Natural killer cell (primary cell): ENCODE data around the gene BRF1. TPM values are rescaled to one million over a fixed set of nuclear protein-coding genes. Genes with fewer than 3 reads are reported as not detected.

Source experiments
- ATAC-seq, 3 donors: fragments of 150-1000 bp in 2 of 3; fragments of 200-7000 bp in 1 of 3; cut with Tn5 transposase; 1 replicate in 1 of 3; 2 replicates in 2 of 3; pipeline ENCODE4 v1.10.0; 2021; ENCODE audit warnings: mild to moderate bottlenecking in 2 of 3, moderate library complexity in 2 of 3
- DNase-seq, 2 donors: peaks; one replicate each; pipeline versions ENCODE4 v3.0.0 to v3.0.0-alpha.2; 2013 to 2021; ENCODE audit warnings: mixed read lengths in 1 of 2
- H3K27ac ChIP-seq: one replicate; pipeline ENCODE4 v1.5.1; 2013; ENCODE audit warnings: mild to moderate bottlenecking, low read length
- H3K27me3 ChIP-seq: one replicate; pipeline ENCODE4 v1.6.1; 2013; ENCODE audit warnings: low read length; ENCODE audit not compliant: control insufficient read depth, insufficient read depth
- H3K36me3 ChIP-seq: one replicate; pipeline ENCODE4 v1.6.1; 2013; ENCODE audit warnings: low read length; ENCODE audit not compliant: control insufficient read depth, insufficient read depth
- H3K4me1 ChIP-seq: one replicate; pipeline ENCODE4 v1.6.1; 2013; ENCODE audit warnings: low read length; ENCODE audit not compliant: control insufficient read depth, insufficient read depth
- H3K4me3 ChIP-seq: one replicate; pipeline ENCODE4 v1.5.1; 2013; ENCODE audit warnings: low read length
- H3K9me3 ChIP-seq: one replicate; pipeline ENCODE4 v1.6.1; 2013; ENCODE audit warnings: low read length; ENCODE audit not compliant: control insufficient read depth, insufficient read depth
- H3K27ac Mint-ChIP-seq, 2 donors: one replicate each; pipeline ENCODE4 v1.8.0; 2022; ENCODE audit warnings: mild to moderate bottlenecking in 2 of 2, mixed read lengths in 2 of 2, moderate library complexity in 1 of 2
- H3K27me3 Mint-ChIP-seq, 2 donors: one replicate each; pipeline ENCODE4 v1.8.0; 2022; ENCODE audit warnings: low read depth in 2 of 2, mixed read lengths in 2 of 2
- H3K36me3 Mint-ChIP-seq: one replicate; pipeline ENCODE4 v1.8.0; 2022; ENCODE audit warnings: mixed read lengths
- H3K4me1 Mint-ChIP-seq, 2 donors: one replicate each; pipeline ENCODE4 v1.8.0; 2022; ENCODE audit warnings: mixed read lengths in 2 of 2
- H3K4me3 Mint-ChIP-seq: one replicate; pipeline ENCODE4 v1.8.0; 2022; ENCODE audit warnings: mild to moderate bottlenecking, moderate library complexity, mixed read lengths
- H3K9me3 Mint-ChIP-seq, 2 donors: one replicate each; pipeline ENCODE4 v1.8.0; 2022; ENCODE audit warnings: mixed read lengths in 2 of 2
- WGBS: methylation state at CpG from one replicate; pipeline ENCODE4 v1.1.7; 2013; ENCODE audit warnings: missing lambda C conversion rate; ENCODE audit not compliant: insufficient coverage; 5-methylcytosine and 5-hydroxymethylcytosine counted together
- intact Hi-C: fragments of 100-400 bp; cut with micrococcal nuclease; formaldehyde crosslinking; loops from one replicate; pipeline ENCODE4 v1.14.2; 2022
- total RNA-seq, 4 donors: library from RNA; stranded (reverse); fragments of 120-200 nt in 1 of 4; gene quantifications; one replicate each; pipeline versions ENCODE4 v1.2.3 to v1.2.4, GENCODE V29; 2013 to 2022
- TF ChIP-seq, protein P1 (sequence below): fragments of 200-600 bp; IDR thresholded peaks from one replicate; pipeline ENCODE4 v1.8.0; 2022; ENCODE audit warnings: antibody characterized with exemption

BRF1 gene, protein sequence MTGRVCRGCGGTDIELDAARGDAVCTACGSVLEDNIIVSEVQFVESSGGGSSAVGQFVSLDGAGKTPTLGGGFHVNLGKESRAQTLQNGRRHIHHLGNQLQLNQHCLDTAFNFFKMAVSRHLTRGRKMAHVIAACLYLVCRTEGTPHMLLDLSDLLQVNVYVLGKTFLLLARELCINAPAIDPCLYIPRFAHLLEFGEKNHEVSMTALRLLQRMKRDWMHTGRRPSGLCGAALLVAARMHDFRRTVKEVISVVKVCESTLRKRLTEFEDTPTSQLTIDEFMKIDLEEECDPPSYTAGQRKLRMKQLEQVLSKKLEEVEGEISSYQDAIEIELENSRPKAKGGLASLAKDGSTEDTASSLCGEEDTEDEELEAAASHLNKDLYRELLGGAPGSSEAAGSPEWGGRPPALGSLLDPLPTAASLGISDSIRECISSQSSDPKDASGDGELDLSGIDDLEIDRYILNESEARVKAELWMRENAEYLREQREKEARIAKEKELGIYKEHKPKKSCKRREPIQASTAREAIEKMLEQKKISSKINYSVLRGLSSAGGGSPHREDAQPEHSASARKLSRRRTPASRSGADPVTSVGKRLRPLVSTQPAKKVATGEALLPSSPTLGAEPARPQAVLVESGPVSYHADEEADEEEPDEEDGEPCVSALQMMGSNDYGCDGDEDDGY
- 10 to 100 TPM; 82.4 to 92.7 (median 87.4) TPM for total RNA-seq
- 36.5 TPM for total RNA-seq (2013)

DNA sequence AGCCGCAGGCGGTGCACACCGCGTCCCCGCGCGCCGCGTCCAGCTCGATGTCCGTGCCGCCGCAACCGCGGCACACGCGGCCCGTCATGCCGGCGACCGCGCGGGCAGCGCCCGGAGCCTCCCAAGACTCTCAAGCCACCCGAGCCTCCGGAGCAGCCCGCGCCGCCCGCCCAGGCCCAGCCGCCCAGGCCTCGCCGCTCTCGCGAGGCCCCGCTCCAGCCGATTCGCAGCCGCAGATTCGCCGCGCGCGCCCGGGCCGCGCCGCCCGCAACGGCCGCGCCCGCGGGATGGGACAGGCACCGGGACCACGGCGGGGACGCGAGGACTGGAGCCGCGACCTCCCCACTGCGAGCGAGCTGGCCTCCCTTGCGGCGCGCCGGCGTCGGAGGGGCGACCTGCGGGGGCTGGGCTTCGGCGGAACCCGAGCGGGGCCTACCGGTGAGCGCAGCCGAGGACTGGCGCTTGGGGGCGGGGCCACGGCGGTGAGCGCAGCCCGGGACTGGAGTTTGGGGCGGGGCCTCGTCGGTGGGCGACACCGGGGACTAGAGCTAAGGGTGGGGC, at the start of gene BRF1:
TSS of gene BRF1 (minus strand) at position 460 of the 561 bp plus-strand sequence. CDS start at position 88, 372 bp downstream.
- Histone ChIP-seq H3K27me3 (no peaks in the 10 kb centered on the region), H3K9me3 (no peaks in the 10 kb centered on the region), H3K4me1 (peaks cover 28% of the 10 kb centered on the region), H3K36me3 (no peaks in the 10 kb centered on the region), H3K27ac (peak within 1 kb of the TSS; percentile 92), H3K4me3 (peak within 1 kb of the TSS; percentile 71)
- Mint-ChIP-seq H3K4me3 (peak within 1 kb of the TSS; percentile 94), H3K36me3 (no peaks in the 10 kb centered on the region), H3K9me3 (no peaks in the 10 kb centered on the region), H3K27me3 (no peaks in the 10 kb centered on the region), H3K27ac (peak within 1 kb of the TSS; percentile 81 to 93), H3K4me1 (peaks cover 31 to 33% of the 10 kb centered on the region in 2 donors)
- TF ChIP-seq, protein P1, sequence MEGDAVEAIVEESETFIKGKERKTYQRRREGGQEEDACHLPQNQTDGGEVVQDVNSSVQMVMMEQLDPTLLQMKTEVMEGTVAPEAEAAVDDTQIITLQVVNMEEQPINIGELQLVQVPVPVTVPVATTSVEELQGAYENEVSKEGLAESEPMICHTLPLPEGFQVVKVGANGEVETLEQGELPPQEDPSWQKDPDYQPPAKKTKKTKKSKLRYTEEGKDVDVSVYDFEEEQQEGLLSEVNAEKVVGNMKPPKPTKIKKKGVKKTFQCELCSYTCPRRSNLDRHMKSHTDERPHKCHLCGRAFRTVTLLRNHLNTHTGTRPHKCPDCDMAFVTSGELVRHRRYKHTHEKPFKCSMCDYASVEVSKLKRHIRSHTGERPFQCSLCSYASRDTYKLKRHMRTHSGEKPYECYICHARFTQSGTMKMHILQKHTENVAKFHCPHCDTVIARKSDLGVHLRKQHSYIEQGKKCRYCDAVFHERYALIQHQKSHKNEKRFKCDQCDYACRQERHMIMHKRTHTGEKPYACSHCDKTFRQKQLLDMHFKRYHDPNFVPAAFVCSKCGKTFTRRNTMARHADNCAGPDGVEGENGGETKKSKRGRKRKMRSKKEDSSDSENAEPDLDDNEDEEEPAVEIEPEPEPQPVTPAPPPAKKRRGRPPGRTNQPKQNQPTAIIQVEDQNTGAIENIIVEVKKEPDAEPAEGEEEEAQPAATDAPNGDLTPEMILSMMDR = no peak
- DNase-seq (peak; percentile 97 to 98), ATAC-seq (peak; percentile 87 to 95 (median 88))
- intact Hi-C loops = loop anchor here (1.0 to 10.0 kb wide), 2 partner anchors 46 to 191 kb away; partner anchors contain the start of gene TEDC1
- WGBS = under 1% methylated on average over 90 of the region's 90 CpGs

DNA sequence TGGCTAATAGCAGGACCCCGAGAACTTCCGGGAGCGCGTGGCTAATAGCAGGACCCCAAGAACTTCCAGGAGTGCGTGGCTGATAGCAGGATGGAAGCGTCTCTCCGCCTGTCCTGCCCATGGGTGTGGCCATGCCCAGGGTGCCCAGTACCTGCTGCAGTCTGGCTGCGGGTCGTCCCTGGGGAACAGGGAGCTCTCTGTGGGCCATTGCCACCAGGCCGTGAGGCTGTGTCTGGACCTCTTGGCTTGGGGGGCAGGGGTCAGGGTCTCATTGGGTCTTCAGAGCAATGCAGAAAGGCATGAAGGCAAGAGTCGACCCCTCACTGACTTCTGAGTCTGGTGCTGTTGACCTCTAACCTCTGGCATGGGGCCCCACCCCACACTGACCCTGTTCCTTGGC, 49.2 kb upstream of the BRF1 start:
- H3K27me3 Mint-ChIP-seq = no peaks in the 10 kb centered on the region
- H3K4me3 Mint-ChIP-seq = no peak overlapping the region
- H3K27ac ChIP-seq = no peak overlapping the region
- no peaks in the 10 kb centered on the region for H3K36me3 ChIP-seq
- H3K4me1 ChIP-seq = peaks cover 4% of the 10 kb centered on the region
- ATAC-seq (no peak), DNase-seq (no peak)
- intact Hi-C loops = loop anchor here (10.0 kb wide), 1 partner anchor 375 kb away; the partner anchor contains the start of gene AHNAK2
- TF ChIP-seq, protein P1 = no peak
- H3K9me3 ChIP-seq = no peaks in the 10 kb centered on the region
- 91% methylated on average over 11 of the region's 11 CpGs for WGBS
- no peaks in the 10 kb centered on the region for H3K27me3 ChIP-seq
- no peak overlapping the region for H3K27ac Mint-ChIP-seq
- H3K9me3 Mint-ChIP-seq = peaks cover 0 to 4% of the 10 kb centered on the region in 2 donors
- H3K36me3 Mint-ChIP-seq = no peaks in the 10 kb centered on the region
- peaks cover 3 to 4% of the 10 kb centered on the region in 2 donors for H3K4me1 Mint-ChIP-seq
- no peak overlapping the region for H3K4me3 ChIP-seq

DNA sequence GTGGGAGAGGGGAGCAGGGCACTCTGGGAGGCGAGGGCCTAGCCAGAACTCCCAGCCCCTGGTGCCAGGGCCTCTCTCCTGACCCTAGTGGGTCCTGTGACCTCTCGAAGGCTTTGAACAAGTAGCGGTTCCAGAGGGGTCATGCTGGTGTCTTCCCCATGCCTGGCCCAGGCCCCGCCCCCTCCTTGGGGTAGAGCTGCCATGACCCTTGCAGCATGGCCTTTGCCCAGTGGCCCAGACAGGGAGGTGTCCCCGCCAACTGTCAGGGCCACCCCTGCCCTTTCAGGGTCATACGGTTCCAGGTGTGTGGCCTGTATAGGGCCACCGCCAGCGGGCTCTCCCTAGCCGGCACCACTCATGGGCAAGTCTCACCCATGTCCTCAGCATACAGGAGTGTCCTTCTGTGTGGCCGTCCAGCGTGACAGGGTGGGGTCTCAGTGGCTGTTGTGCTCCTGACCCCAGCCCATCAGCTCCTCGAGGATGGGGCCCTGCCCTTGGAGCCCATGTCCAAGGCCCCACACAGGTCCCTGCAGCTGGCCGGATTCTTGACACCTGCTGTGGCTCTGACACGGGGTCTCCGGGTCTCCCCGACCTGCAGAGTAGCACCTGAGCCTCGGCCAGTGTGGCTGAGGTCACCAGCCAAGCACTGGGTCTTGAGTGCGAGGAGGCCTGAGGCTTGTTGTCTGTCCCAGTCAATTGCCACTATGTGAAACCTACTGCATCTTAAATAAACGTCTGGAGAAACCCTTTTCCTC, 48.3 kb upstream of the BRF1 start:
- ATAC-seq = no peak
- H3K9me3 ChIP-seq = no peaks in the 10 kb centered on the region
- intact Hi-C loops = no loop called here
- Mint-ChIP-seq H3K9me3 (peaks cover 0 to 4% of the 10 kb centered on the region in 2 donors), H3K4me3 (no peak overlapping the region), H3K27me3 (no peaks in the 10 kb centered on the region), H3K36me3 (no peaks in the 10 kb centered on the region), H3K27ac (no peak overlapping the region), H3K4me1 (peaks cover 3 to 4% of the 10 kb centered on the region in 2 donors)
- H3K36me3 ChIP-seq = no peaks in the 10 kb centered on the region
- 91% methylated on average over 19 of the region's 19 CpGs for WGBS
- no peaks in the 10 kb centered on the region for H3K27me3 ChIP-seq
- TF ChIP-seq, protein P1 = no peak
- no peak for DNase-seq
- H3K4me1 ChIP-seq = peaks cover 4% of the 10 kb centered on the region
- no peak overlapping the region for H3K27ac ChIP-seq
- no peak overlapping the region for H3K4me3 ChIP-seq
